Inferior parietal cortex (tissue), 1 donor: Measurements from ENCODE around the gene RPS6KA3.

Experiments
- DNase-seq: peaks from one replicate; pipeline ENCODE4 v3.0.0-alpha.2; 2016; ENCODE audit errors: extremely low spot score

The RPS6KA3 gene

GRCh38 chrX:20266810-20267606 is at the start of gene RPS6KA3:
Gene RPS6KA3, minus strand, starts transcription at chrX:20266909. Its CDS starts 277 bp downstream, at chrX:20266632.
- peak; percentile 68 for DNase-seq

GRCh38 chrX:20315140-20315539 is 48.4 kb upstream of the RPS6KA3 start:
- no peak for DNase-seq

GRCh38 chrX:20313899-20314298 is 47.2 kb upstream of the RPS6KA3 start:
- DNase-seq = no peak

- DNase-seq = no peak
Measured at GRCh38 chrX:20312018-20312417, 45.3 kb upstream of the RPS6KA3 start.

- no peak for DNase-seq
Measured at GRCh38 chrX:20311505-20311904, 44.8 kb upstream of the RPS6KA3 start.

GRCh38 chrX:20309806-20310205 is 43.1 kb upstream of the RPS6KA3 start:
- DNase-seq = peak; percentile 18

- DNase-seq = no peak
Measured at GRCh38 chrX:20306668-20307067, 40.0 kb upstream of the RPS6KA3 start.

- DNase-seq = no peak
Measured at GRCh38 chrX:20300822-20301221, 34.1 kb upstream of the RPS6KA3 start.

GRCh38 chrX:20294957-20295356 is 28.2 kb upstream of the RPS6KA3 start:
- no peak for DNase-seq

GRCh38 chrX:20294284-20294683 is 27.6 kb upstream of the RPS6KA3 start:
- DNase-seq = no peak

GRCh38 chrX:20285511-20285910 is 18.8 kb upstream of the RPS6KA3 start:
- no peak for DNase-seq

- DNase-seq = no peak
Measured at GRCh38 chrX:20284992-20285391, 18.3 kb upstream of the RPS6KA3 start.

- DNase-seq = no peak
Measured at GRCh38 chrX:20284444-20284843, 17.7 kb upstream of the RPS6KA3 start.

- no peak for DNase-seq
Measured at GRCh38 chrX:20280938-20281337, 14.2 kb upstream of the RPS6KA3 start.

- DNase-seq = no peak
Measured at GRCh38 chrX:20274121-20274520, 7.4 kb upstream of the RPS6KA3 start.

- no peak for DNase-seq
Measured at GRCh38 chrX:20271730-20272129, 5.0 kb upstream of the RPS6KA3 start.

GRCh38 chrX:20271186-20271585 is 4.5 kb upstream of the RPS6KA3 start:
- no peak for DNase-seq

GRCh38 chrX:20270562-20270890 is 3.8 kb upstream of the RPS6KA3 start:
- no peak for DNase-seq

- no peak for DNase-seq
Measured at GRCh38 chrX:20269848-20270561, 3.3 kb upstream of the RPS6KA3 start.

GRCh38 chrX:20267931-20268701 is 1.4 kb upstream of the RPS6KA3 start:
- DNase-seq = no peak

- no peak for DNase-seq
Measured at GRCh38 chrX:20267607-20267930, 860 bp upstream of the RPS6KA3 start.
